ENCODE results near the gene SELENOP. TPM values are rescaled to one million over a fixed set of nuclear protein-coding genes. Genes with fewer than 3 reads are reported as not detected.

Gene SELENOP
- total and polyA plus RNA-seq, 2 of the 8 experiments (the other 6 are each of a cell fraction or from before 2014, with no cell fraction given) = 5.5 to 19.4 TPM

GRCh38 chr5:42825422-42826148 is 13.9 kb upstream of the SELENOP start:
- Histone ChIP-seq H3K14ac (ENCODE audit: insufficient read length) (no peak overlapping the region), H4K20me1 (replicated peaks in 1 of 2; ENCODE audit: control insufficient read depth in 1 of 2, insufficient read depth in 2 of 2, low read length in 2 of 2) (no peaks in the 10 kb centered on the region), H3K4ac (replicated peaks; ENCODE audit: insufficient read length, low read depth, low read length) (no peak overlapping the region), H3K27ac (ENCODE audit: low read depth, low read length) (no peak overlapping the region), H3K4me3 (ENCODE audit: extremely low read depth in 1 of 4, insufficient read depth in 2 of 4, low read depth in 3 of 4, low read length in 4 of 4) (no peak overlapping the region), H2BK12ac (ENCODE audit: low read depth, low read length) (no peak overlapping the region), H3K18ac (ENCODE audit: extremely low read depth, low read length) (no peak overlapping the region), H3K23me2 (ENCODE audit: low read depth, low read length) (no peaks in the 10 kb centered on the region; the same call in 1 of the 2 replicates), H3K79me1 (ENCODE audit: low read depth, low read length) (no peaks in the 10 kb centered on the region), H4K5ac (ENCODE audit: insufficient read length, low read depth, low read length) (no peak overlapping the region), H3K27me3 (replicated peaks in 1 of 4; ENCODE audit: control insufficient read depth in 3 of 4, extremely low read depth in 1 of 4, insufficient read depth in 3 of 4, low read length in 3 of 4) (no peaks in the 10 kb centered on the region), H2AFZ (ENCODE audit: low read length) (no peak overlapping the region), H3K23ac (ENCODE audit: insufficient read length) (no peak overlapping the region), H2AK5ac (ENCODE audit: low read depth, low read length) (no peak overlapping the region), H2BK20ac (ENCODE audit: low read length) (no peak overlapping the region), H4K8ac (ENCODE audit: extremely low read depth, insufficient read depth, low read length) (no peak overlapping the region), H4K91ac (replicated peaks; ENCODE audit: insufficient read length, low read length) (no peak overlapping the region), H3K56ac (replicated peaks; ENCODE audit: insufficient read length, low read depth, low read length) (no peak overlapping the region), H3K4me1 (replicated peaks in 1 of 4; ENCODE audit: control insufficient read depth in 3 of 4, insufficient read depth in 4 of 4, low read length in 3 of 4) (no peaks in the 10 kb centered on the region), H2BK15ac (ENCODE audit: low read length) (no peak overlapping the region), H2BK5ac (ENCODE audit: low read depth, low read length) (no peak overlapping the region), H3K4me2 (ENCODE audit: insufficient read depth in 1 of 2, low read depth in 2 of 2, low read length in 2 of 2) (no peak overlapping the region), H3K36me3 (ENCODE audit: control insufficient read depth in 2 of 4, insufficient read depth in 4 of 4, low read length in 3 of 4) (no peaks in the 10 kb centered on the region), H3K79me2 (ENCODE audit: control insufficient read depth in 1 of 2, insufficient read depth in 2 of 2, low read length in 2 of 2) (no peaks in the 10 kb centered on the region), H3K9me3 (ENCODE audit: insufficient read depth in 2 of 2, low read depth in 1 of 2, low read length in 1 of 2) (no peaks in the 10 kb centered on the region), H3K9ac (replicated peaks in 1 of 4; ENCODE audit: extremely low read depth in 1 of 4, low read depth in 3 of 4, low read length in 3 of 4) (no peak overlapping the region), H2BK120ac (replicated peaks; ENCODE audit: low read depth, low read length) (no peak overlapping the region)
- TF ChIP-seq, protein P1, sequence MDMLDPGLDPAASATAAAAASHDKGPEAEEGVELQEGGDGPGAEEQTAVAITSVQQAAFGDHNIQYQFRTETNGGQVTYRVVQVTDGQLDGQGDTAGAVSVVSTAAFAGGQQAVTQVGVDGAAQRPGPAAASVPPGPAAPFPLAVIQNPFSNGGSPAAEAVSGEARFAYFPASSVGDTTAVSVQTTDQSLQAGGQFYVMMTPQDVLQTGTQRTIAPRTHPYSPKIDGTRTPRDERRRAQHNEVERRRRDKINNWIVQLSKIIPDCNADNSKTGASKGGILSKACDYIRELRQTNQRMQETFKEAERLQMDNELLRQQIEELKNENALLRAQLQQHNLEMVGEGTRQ (IDR thresholded peaks at IDR 0.05; ENCODE audit: low read length) = no peak
- TF ChIP-seq FOSL1 (IDR thresholded peaks at IDR 0.05; ENCODE audit: insufficient read depth, low read depth, low read length) (no peak), CHD2 (IDR thresholded peaks at IDR 0.05; ENCODE audit: low read length) (no peak)
- WGBS, 2 experiments (ENCODE audit: extremely low coverage in 1 of 2, insufficient coverage in 1 of 2, insufficient read length in 1 of 2, insufficient replicate concordance in 2 of 2, low coverage in 1 of 2, low lambda C conversion rate in 2 of 2, missing lambda C conversion rate in 1 of 2) = 78% methylated on average over 9 of the region's 9 CpGs; no CpG with 5 or more reads in 1 of the 2 experiments
- no peak for DNase-seq (ENCODE audit: low read depth in 1 of 2, low spot score in 2 of 2)
- ChIA-PET CTCF (ENCODE audit: partially characterized antibody) (interaction anchor here (1.4 to 1.9 kb wide), 3 partner anchors 11 to 243 kb away, joined by 3 to 5 read pairs (median 4); no protein-coding TSS in a partner anchor), POLR2A (ENCODE audit: partially characterized antibody) (no interaction called here)
- FAIRE-seq = no peak
